ENCODE data around the gene SLC49A3.

DNA sequence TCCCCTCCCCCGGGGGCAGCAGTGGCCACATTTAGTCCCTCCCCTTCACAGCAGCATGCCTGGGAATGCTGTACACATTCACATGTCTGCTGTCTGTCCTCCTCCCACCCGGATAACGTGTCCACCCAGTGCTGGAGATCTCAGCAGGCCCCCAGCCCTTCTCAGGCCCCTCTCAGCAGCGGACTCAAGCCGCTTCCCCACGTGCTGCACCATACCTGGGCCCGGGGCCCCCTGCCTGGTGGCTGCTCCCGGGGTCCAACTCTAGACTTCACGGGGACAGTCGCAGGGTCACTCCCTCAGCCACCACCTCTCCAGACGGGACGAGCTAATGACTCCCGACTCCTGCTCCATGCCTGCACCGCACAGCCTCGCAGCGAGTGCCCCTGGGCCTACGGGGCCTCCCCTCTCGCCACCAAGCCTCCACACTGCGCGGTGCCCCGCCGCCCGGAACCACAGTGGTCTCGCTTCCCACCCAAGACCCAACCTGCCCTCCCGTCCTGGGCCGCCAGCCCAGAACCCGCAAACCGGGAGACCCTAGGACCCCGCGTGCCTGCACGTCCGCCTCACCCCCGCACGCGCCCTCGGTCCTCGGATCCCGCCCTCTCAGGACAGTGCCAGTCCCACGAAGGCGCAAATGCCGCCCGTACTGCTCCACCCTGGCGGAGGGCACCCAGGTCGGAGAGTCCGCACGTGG, 15.4 kb upstream of the SLC49A3 start:
- TF ChIP-seq, protein P1, sequence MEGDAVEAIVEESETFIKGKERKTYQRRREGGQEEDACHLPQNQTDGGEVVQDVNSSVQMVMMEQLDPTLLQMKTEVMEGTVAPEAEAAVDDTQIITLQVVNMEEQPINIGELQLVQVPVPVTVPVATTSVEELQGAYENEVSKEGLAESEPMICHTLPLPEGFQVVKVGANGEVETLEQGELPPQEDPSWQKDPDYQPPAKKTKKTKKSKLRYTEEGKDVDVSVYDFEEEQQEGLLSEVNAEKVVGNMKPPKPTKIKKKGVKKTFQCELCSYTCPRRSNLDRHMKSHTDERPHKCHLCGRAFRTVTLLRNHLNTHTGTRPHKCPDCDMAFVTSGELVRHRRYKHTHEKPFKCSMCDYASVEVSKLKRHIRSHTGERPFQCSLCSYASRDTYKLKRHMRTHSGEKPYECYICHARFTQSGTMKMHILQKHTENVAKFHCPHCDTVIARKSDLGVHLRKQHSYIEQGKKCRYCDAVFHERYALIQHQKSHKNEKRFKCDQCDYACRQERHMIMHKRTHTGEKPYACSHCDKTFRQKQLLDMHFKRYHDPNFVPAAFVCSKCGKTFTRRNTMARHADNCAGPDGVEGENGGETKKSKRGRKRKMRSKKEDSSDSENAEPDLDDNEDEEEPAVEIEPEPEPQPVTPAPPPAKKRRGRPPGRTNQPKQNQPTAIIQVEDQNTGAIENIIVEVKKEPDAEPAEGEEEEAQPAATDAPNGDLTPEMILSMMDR (IDR thresholded peaks at IDR 0.05): no peak
- no peak for TF ChIP-seq POLR2A (IDR thresholded peaks at IDR 0.05)
- no peak for TF ChIP-seq EP300 (IDR thresholded peaks at IDR 0.05)
